NCI-H146 treated with DMSO at 0.1 percent for 48 hours (cell line): ENCODE data around the gene ZNRF2.
"Not testable (repeated sequence)": the region's sequence is repeated elsewhere in the genome, so short reads cannot be mapped to it uniquely, and the experiment has no call there.

Source experiments
- DNase-seq: peaks from one replicate; lab custom pipeline; 2025; ENCODE audit not compliant: unreplicated experiment; lab: John Stamatoyannopoulos, UW

Gene ZNRF2

GRCh38 chr7:30287625-30288024, 3.2 kb downstream of the ZNRF2 start:
- not testable (repeated sequence) for DNase-seq

- DNase-seq, result not testable (repeated sequence)
Observed at GRCh38 chr7:30289634-30290033, 5.2 kb downstream of the ZNRF2 start.

- not testable (repeated sequence) for DNase-seq
Observed at GRCh38 chr7:30290317-30290716, 5.9 kb downstream of the ZNRF2 start.

GRCh38 chr7:30292416-30293038, 8.1 kb downstream of the ZNRF2 start:
- not testable (repeated sequence) for DNase-seq

- DNase-seq, result not testable (repeated sequence)
Observed at GRCh38 chr7:30296304-30296703, 11.9 kb downstream of the ZNRF2 start.

- DNase-seq, result not testable (repeated sequence)
Observed at GRCh38 chr7:30297499-30297898, 13.1 kb downstream of the ZNRF2 start.

- DNase-seq, result not testable (repeated sequence)
Observed at GRCh38 chr7:30298409-30298808, 14.0 kb downstream of the ZNRF2 start.

GRCh38 chr7:30301751-30302150, 17.4 kb downstream of the ZNRF2 start:
- DNase-seq, result no peak

- DNase-seq, result no peak
Observed at GRCh38 chr7:30302656-30303311, 18.4 kb downstream of the ZNRF2 start.

- DNase-seq, result no peak
Observed at GRCh38 chr7:30303312-30304039, 19.1 kb downstream of the ZNRF2 start.

- no peak for DNase-seq
Observed at GRCh38 chr7:30304177-30304884, 19.9 kb downstream of the ZNRF2 start.

GRCh38 chr7:30306976-30307375, 22.6 kb downstream of the ZNRF2 start:
- no peak for DNase-seq

- no peak for DNase-seq
Observed at GRCh38 chr7:30308389-30308788, 24.0 kb downstream of the ZNRF2 start.

GRCh38 chr7:30309302-30309701, 24.9 kb downstream of the ZNRF2 start:
- DNase-seq, result no peak

GRCh38 chr7:30309842-30310435, 25.5 kb downstream of the ZNRF2 start:
- DNase-seq, result no peak

- no peak for DNase-seq
Observed at GRCh38 chr7:30310674-30311362, 26.4 kb downstream of the ZNRF2 start.

- DNase-seq, result no peak
Observed at GRCh38 chr7:30312178-30312577, 27.8 kb downstream of the ZNRF2 start.

- no peak for DNase-seq
Observed at GRCh38 chr7:30313348-30313747, 29.0 kb downstream of the ZNRF2 start.

GRCh38 chr7:30313793-30314192, 29.4 kb downstream of the ZNRF2 start:
- DNase-seq, result no peak

GRCh38 chr7:30315589-30315988, 31.2 kb downstream of the ZNRF2 start:
- DNase-seq, result no peak

- DNase-seq, result no peak
Observed at GRCh38 chr7:30320392-30320791, 36.0 kb downstream of the ZNRF2 start.
